Spleen (tissue), 7 donors: ENCODE measurements around the gene FKRP.

Experiments
- POLR2A ChIP-seq, 3 donors: fragments of 450-650 bp; IDR thresholded peaks; one replicate each; pipeline ENCODE4 v1.5.1; 2017; ENCODE audit warnings: antibody characterized with exemption in 3 of 3, mild to moderate bottlenecking in 1 of 3
- POLR2AphosphoS5 ChIP-seq, 3 donors: sonication (generic); formaldehyde crosslinking; IDR thresholded peaks; one replicate each; pipeline ENCODE4 v1.5.1; 2017; ENCODE audit warnings: antibody characterized with exemption in 3 of 3
- TF ChIP-seq, protein P1 (sequence below), 11 experiments: fragments of 200-600 bp in 7 of 11; fragments of 450-650 bp in 4 of 11; sonication (generic) in 4 of 11; IDR thresholded peaks in 8 of 11; conservative IDR thresholded peaks in 3 of 11; 1 replicate in 7 of 11; 2 replicates in 4 of 11; pipeline versions ENCODE4 v1.4.0 to v1.8.0; 2016 to 2021; ENCODE audit warnings: antibody characterized with exemption in 11 of 11, inconsistent platforms in 4 of 11, mild to moderate bottlenecking in 1 of 11
- donor health status: DM: no; HTN: no; CAD: no; lungs with moderate emphysema.
- donor health status: DM: no; HTN: no; CAD: no.
- donor health status: DM: no; HTN: no; CAD: no.

DNA sequence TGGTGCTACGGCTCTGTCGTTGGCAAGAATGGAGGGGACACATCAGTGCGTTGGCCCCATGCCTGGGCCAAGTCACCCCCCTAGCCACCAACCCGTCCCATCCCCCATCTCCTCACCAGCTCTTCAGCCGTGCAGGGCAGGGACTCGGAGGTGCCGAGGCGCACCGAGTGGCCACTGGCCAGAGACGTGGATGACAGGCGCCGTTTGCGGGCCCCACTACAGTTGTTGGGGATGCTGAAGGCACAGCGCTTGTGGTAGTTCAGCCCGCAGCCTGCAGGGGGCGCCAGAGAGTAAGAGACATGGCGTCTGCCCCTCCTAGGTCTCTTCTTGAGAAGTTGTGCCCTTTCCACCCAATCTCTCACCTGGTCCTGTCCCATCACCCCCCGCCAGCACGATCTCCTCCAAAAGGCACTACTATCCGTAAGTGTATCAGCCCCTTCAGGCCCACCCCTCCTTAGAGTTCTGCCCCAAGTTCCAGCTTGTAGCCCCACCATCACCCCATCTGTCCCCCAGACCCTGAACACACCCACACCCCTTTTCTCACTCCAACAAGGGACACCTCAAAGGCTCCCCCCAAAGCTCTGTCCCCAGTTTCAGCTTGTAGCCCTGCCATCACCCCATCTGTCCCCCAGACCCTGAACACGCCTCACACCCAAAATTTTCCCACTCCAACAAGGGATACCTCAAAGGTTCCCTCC lies 41.3 kb upstream of the FKRP start:
- TF ChIP-seq, protein P1, sequence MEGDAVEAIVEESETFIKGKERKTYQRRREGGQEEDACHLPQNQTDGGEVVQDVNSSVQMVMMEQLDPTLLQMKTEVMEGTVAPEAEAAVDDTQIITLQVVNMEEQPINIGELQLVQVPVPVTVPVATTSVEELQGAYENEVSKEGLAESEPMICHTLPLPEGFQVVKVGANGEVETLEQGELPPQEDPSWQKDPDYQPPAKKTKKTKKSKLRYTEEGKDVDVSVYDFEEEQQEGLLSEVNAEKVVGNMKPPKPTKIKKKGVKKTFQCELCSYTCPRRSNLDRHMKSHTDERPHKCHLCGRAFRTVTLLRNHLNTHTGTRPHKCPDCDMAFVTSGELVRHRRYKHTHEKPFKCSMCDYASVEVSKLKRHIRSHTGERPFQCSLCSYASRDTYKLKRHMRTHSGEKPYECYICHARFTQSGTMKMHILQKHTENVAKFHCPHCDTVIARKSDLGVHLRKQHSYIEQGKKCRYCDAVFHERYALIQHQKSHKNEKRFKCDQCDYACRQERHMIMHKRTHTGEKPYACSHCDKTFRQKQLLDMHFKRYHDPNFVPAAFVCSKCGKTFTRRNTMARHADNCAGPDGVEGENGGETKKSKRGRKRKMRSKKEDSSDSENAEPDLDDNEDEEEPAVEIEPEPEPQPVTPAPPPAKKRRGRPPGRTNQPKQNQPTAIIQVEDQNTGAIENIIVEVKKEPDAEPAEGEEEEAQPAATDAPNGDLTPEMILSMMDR (IDR thresholded peaks at IDR 0.05 in 8 of 11, conservative IDR thresholded peaks at IDR 0.05 in 3 of 11), result peak; percentile 89 to 99 (median 96)
- TF ChIP-seq POLR2A (IDR thresholded peaks at IDR 0.05) (no peak), POLR2AphosphoS5 (IDR thresholded peaks at IDR 0.05) (peak; percentile 52 to 71 (median 69))
